Stimulated activated CD8-positive, alpha-beta memory T cell treated with anti-CD3 and anti-CD28 coated beads, Interleukin-4, amount 100 ng/mL, for 1 hour (primary cell): ENCODE results near the gene ZKSCAN3.
"Not testable (repeated sequence)": the region's sequence is repeated elsewhere in the genome, so short reads cannot be mapped to it uniquely, and the experiment has no call there.

Experiments
- DNase-seq, 2 donors: peaks; one replicate each; pipeline ENCODE4 v3.0.0-alpha.2; 2020; ENCODE audit warnings: low read depth in 2 of 2, low spot score in 1 of 2

Gene ZKSCAN3

DNA sequence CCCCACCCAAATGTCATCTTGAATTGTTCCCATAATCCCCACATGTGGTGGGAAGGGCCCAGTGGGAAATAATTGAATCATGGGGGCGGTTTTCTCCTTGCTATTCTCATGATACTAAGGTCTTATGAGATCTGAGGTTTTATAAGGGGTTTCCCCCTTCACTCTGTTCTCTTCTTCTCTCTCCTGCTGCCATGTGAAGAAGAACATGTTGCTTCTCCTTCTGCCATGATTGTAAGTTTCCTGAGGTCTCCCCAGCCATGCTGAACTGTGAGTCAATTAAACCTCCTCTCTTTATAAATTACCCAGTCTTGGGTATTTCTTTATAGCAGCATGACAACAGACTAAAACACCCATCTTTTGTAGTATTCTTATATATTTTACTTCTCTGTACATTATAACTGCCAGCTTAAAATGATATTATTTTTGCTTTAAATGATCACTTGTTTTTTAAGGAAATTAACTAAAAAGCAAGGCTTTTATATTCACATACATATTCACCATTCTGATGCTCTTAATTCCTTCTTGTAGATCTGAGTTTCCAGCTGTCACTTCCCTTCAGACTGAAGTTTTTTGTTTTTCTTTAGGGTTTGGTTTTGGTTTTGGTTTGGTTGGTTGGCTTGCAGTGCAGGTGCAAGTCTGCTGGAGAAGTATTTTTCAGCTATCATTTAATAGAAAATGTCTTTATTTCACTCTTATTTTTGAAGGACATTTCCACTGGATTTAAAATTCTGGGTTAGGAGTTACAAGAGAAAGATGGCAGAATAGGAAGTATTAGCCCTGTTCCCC lies 9.2 kb upstream of the ZKSCAN3 start:
- no peak for DNase-seq

DNA sequence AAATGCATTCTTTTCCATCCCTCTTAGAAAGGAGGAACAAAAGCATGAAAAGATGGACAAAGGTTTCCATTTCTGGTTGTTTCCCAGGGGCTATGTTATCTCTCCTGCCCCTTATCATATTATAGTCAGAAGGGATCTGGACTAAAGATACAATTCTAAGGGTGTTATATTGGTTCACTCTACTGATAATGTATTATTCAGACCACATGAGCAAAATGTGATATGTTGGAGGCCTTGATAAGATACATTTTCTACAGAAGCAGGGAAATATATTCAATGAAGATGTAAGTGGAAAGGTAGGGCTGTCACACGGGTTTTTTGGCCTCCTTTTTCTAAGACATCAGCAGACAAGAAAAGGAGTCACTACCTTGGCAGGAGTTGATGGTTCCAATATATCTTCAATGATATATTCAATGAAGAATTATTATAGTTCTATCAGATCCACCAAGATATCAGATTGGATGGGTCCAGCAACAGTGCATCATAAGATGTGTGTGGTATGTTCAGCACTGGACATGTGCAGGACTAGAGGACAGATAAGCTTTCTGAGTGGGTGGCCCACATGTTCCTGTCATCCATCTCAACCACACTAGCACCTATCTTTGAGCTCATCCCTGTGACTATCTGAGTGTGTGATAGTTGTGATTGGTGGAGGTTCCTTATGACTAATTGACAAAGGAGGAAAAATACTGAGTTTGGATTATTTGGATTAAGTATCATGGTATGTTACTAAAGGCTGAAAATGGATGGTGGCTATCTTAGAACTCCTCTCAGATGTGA lies 5.7 kb upstream of the ZKSCAN3 start:
- no peak for DNase-seq

DNA sequence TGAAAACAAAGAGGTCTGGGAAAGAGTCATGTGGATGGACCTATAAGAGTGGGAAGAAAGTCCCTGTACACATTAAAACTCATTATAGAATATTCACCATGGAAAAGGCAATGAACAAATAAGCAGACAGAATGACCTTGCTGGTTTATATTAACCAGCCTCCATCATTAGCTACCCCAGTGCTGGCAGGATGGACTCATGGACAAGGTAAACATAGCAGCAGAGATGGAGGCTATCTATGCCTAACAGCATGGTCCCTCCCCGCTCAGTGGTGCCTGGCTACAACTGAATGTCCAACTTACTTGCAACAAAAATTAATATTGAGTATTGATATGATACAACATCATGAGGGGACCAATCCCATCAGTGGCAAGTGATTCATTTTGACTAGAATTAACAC lies 4.5 kb upstream of the ZKSCAN3 start:
- DNase-seq = no peak

DNA sequence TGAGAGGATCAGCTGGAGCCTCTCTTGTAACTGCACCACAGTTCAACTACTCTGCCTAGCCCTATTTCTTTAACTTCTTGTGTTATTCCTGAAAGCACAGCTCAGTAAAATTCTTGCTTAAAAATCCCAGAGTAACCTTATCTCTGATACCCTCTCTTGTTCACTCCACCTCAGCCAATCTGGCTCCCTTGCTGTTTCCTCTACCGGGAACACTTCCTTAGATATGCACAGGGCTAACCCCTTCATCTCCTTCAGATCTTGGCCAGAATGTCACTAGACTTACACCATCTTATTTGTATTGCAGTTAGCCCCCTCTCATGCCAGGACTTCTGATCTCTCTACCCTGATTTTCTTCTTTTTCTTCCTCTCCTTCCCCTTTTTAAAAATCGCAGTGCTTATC lies 2.6 kb upstream of the ZKSCAN3 start:
- DNase-seq = no peak

DNA sequence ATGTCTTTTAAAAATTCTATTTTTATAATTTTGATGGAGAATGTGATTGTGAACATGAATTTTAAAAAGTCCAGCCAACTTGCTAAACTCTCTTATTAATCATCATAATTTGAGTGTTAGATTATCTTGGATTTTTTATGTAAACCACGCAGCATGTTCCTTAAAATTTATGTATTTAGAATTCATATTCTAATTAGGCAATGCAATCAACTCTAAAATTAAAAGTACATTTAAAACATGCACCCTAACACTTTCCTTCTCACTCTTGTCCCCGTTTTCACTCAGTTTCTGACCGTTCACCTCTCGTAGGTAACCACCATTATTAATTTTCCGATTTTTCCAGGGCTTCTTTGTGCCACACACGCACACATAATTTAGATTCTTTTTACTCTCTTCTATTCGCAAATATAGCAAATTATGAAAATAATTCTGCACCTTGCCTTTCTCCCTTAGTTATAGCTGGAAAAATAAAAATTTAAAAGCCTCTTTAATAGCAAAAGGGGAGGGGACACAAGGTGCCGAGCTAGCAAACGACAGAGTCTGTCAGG lies 329 bp upstream of the ZKSCAN3 start:
- DNase-seq = no peak

DNA sequence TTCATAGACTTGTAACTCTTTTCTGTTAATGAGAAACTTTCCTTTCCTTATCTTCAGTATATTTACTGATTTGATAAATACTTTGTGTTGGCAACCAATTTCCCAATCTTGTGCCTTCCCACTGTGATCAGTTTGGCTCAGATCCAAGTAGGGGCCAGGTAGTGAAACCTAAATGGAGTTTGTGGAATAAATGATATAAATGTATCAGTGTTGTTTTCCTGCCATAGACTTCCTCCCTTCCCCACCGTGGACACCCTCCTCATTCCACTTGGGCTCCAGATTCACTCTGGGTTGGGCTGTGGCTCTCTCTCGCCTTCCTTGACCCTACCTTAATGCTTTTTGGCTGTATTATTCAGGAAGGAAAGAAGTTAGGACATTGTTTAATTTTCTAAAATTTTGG lies 1.3 kb downstream of the ZKSCAN3 start:
- DNase-seq = no peak

DNA sequence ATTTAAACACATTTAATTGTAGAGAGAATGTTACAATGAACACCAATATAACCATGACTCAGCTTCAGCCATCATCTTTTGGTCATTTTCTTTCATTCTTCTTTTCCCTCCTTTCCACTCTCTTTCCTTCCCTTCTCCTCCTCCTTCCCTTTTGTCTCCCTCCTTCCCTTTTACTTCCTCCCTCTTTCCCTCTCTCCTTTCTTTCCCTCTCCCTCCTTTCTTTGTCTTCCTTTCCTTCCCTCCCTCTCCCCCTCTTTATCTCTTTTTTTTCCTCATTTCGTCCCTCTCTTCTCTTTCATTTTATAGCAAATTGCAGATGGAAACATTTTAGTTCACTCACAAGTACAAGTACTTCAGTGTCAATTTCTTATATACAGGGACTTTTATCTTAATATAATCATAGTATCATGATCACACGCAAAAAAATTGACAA lies 1.8 kb downstream of the ZKSCAN3 start:
- no peak for DNase-seq

DNA sequence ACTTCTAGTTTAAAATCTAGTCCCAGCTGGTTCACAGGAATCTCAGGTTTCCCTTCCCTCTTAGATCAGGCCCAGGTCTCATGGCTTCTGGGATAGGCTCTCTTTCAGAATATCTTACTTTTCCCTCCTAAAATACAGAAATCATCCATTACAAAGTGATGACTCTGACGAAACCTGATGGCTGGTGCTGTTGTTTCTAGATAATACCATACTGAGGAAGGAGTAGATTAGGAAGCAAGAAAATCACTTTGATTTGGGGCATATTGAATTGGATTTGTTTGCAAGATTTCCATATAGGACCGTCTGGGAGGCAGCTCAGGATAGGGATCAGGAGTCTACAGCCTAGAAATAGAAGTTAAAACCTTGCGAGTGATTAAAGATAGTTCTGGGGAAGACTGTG lies 3.6 kb downstream of the ZKSCAN3 start:
- no peak for DNase-seq

DNA sequence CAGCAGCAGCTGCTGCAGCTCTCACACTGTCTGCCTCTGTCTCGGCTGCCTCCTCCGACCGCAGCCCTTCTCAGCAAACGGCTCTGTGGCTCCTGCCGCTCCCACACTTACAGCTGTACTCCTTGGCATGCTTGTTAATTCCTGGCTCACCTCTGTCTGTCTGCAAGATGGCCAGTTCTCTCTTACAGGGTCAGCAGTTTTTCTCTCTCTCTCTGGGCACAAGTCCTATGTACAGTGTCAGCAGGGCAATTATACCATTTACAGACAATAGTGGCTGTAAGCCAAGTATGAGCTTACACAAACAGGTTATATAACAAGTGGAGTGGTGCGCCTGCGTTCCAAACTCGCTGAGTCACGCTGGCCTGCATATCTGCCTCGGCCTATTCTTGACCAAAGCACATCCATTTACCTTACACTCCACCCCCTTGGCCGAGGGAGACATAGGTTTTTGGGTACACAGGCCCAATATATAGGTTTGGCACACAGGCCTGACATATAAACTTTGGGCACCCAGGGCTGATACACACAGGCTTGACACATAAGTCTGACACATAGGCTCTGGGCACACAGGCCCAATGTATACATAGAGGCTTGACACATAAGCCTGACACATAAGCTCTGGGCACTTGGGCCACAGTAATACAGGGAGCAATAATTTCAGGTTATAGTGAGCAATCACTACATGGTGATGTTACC lies 4.4 kb downstream of the ZKSCAN3 start:
- DNase-seq = no peak

DNA sequence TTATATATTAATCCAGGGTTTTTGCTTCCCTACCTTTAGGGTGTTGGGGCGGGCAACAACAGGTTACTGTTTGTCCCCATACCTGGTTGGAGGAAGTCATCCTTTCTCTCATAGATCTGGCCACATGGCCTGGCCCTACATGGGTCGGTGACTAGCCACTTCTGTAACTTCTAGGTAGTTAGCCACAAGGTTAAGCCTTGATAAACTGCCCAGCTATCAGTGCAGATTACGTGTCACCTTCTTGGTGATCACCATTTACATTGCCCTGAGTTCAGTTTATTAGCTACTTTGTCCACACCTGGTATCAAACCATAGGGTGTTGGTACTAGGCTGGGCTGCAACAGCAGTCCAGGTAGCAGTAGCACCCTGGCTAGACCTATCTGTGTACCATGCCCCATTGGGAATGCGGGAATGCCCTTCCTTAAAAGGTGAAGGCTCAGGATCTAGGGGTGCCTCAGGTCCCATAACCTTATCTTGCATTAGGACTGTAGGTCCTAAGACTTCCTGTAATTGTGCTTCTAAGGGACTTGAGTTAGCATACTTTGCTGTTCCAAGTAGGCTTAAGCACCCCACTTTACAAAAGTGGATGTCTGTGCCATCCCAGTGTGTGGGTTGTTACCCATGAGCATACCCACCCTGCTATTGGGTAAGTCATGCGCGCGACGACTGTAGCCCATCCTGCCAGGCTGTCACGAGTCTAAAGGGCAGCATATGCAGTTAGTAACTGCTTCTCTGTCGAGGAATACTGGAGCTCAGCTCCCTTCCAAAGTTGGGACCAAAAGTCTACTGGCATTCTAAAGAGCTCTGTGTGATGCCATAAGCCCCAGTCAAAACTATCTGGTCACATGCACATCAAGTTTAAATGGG lies 5.2 kb downstream of the ZKSCAN3 start:
- no peak for DNase-seq

DNA sequence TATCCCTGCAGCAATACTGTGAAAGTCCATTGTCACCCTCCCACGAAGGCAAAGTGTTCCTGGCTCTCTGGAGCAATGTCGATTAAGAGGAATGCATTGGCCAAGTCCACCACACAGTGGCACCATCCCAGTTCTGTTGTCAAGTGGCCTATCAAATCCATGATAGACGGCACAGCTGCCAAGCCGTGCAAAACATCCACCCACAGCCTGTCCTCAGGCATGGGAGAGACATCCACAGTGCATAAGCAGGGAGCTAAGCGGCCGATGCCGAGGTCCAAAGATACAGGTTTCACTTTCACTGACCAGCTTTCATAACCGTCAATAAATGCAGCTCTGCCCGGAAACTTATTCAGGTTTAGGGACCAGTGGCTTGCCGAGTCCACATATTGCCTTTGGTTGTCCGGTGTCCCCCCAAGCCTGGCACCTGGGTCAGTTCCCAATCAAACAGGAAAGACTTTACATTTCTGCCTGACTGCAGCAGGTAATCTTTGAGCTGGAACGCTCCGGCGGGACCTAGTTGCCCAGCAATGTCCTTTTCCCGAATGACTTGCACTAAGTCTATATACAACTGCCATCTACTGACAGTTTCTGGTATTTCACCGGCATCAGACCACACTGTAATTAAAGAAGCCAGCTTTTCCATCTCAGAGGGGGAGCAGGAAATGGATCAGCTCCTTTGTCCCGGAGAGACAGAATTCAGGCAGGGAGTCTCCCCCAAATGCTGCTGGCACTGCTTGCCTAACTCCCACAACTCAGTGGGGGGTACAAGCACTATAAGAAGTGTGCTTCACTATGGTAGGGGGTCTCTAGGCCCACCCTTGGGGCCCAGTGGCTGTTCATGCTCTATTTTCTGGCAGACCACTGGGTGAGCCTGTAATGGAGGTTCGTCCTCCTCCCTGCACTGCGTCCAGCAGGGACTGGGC lies 6.3 kb downstream of the ZKSCAN3 start:
- DNase-seq = peak in 1 of 2 donors; percentile 20

DNA sequence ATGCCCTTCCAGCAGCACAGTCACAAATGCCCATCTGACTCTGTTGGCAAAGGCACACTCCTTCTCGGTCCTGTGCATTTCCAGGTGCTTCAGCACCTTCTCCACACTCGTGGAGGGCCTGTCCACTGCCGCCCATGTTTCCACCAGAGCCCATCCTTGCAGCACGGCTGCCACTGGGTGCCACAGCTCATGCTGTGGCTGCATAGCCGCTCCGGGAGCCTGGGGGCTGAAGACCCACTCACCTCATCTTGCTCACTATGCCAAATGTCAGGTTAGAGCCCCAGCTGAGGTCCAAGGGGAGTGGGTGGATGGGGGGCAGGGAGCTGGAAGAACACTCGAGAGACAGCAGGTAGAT lies 6.9 kb downstream of the ZKSCAN3 start:
- no peak for DNase-seq

DNA sequence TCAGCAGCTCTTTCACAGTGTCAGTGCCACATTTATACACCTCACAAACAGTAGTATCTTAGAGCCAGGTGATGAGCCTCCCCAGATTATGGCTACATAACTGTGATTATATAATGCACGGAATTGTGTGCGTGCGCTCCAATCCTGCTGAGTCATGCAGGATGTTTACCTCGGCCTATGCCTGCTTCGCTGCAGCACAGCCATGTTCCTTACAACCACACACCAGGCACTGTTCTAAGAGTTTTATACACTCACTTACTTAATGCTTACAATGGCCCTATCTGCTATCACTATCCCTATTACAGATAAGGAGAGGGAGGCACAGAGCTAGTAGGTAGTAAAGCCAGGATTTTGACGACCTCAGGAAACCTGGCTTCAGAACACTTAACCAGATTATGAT lies 7.3 kb downstream of the ZKSCAN3 start:
- no peak for DNase-seq

DNA sequence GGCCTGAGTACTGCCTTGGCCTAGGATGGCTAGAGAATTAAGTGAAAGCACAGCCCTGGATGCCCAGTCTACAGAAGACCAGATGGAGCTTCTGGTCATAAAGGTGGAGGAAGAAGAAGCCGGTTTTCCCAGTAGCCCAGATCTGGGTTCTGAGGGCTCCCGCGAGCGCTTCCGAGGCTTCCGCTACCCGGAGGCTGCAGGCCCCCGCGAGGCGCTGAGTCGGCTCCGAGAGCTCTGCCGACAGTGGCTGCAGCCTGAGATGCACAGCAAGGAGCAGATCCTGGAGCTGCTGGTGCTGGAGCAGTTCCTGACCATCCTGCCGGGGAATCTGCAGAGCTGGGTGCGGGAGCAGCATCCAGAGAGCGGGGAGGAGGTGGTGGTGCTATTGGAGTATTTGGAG lies 9.8 kb downstream of the ZKSCAN3 start:
- DNase-seq = not testable (repeated sequence)

DNA sequence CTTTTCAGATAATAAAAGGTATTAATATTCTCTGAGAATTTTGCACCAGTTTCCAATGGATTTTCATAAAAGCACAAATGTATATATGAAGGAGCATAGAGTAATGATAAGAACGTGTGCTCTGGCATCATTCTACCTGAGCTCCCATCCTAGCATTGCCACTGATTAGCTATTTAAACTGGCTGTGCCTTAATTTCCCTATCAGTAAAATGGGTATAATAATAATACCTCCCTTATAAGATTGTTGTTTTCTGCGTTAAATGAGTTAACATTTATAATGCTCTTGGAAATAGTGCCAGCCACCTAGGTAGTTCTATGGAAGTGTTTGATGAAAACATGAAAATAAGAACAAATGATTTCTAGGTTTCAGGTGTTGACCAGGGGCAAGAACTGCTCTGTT lies 11.2 kb downstream of the ZKSCAN3 start:
- no peak for DNase-seq

DNA sequence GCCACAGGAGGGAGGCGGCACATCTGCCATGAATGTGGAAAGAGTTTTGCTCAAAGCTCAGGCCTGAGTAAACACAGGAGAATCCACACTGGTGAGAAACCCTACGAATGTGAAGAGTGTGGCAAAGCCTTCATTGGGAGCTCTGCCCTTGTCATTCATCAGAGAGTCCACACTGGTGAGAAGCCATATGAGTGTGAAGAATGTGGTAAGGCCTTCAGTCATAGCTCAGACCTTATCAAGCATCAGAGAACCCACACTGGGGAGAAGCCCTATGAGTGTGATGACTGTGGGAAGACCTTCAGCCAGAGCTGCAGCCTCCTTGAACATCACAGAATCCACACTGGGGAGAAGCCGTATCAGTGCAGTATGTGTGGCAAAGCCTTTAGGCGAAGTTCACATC lies 15.8 kb downstream of the ZKSCAN3 start:
- DNase-seq = not testable (repeated sequence)

DNA sequence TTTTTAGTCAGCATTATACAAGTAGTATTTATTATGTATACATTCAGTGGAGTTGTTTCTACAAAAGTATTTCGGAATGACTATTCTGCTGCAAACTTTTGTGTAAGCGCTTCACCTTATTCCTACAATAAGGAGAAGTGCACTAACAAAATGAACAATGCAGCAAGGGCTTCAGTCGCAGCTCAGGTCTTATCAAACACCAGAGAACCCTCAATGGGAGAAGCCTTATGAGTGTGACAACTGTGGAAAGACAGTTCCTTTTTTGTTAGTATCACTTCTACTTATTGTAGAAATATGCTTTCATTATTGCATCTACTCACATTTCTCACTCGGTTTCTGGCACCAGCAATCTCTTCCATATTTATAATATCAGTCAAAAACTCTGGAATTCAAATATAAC lies 18.8 kb downstream of the ZKSCAN3 start:
- DNase-seq = no peak

DNA sequence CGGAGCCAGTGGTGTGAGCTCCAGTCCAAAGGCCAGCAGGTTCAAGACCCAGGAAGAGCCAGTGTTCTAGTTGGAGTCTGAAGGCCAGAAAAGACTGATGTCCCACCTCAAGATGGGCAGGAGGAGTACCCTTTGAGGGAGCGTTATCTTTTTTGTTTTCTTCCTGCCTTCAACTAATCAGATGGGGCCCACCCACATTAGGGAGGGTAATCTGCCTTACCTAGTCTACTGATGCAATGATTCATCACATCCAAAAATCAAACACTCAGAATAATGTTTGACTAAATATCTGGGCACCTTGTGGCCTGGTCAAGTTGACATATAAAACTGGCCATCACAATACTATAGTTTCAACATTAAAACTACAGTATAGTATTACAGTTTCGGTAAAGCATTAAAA lies 19.7 kb downstream of the ZKSCAN3 start:
- no peak for DNase-seq

DNA sequence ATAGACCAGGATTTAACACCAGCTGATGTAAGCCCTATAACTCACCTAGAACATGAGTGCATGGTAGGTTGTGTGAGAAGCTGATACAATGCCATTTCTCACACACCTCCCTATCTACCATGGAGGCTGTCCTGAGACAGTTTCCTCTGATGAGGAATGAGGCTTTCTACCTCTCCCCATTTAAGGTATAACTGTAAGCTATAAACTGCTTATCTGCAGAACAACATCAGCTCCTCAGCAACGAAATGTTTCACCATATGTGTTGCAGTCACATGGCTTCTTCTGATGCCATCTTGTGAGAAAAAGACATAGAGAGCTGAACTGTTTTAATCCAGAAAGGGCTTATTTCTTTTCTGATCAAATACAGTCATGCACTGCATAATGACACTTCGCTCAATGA lies 20.7 kb downstream of the ZKSCAN3 start:
- DNase-seq = no peak

DNA sequence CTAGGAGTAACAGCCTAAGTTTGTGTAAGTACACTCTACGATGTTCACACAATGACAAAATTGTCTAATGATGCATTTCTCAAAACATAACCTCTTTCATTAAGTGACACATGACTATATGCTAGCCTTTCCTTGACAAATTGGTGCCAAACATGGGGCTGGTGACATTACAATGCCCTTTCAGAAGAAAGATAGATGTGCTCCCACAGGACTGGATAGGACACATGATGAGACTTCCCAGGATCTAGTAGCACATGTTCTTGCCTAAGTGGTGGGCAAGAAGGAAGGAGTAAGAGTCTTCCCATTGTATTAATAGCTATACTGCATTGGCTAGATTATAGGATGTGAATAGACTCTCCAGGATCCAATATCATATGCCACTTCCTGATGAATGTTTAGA lies 21.5 kb downstream of the ZKSCAN3 start:
- no peak for DNase-seq
